ENCODE data around the gene AMELY. TPM values are rescaled to one million over a fixed set of nuclear protein-coding genes. Genes with fewer than 3 reads are reported as not detected.

AMELY gene
- total RNA-seq, 2 experiments from 2014 or later: not detected

Other genes starting within 250 kb of the AMELY start
- gene TBL1Y, start 1.1 kb downstream of the AMELY start, total RNA-seq: not detected